Measurements from ENCODE around the gene C16orf87.

Gene C16orf87

GRCh38 chr16:46830417-46830901, 521 bp downstream of the C16orf87 start:
- Histone ChIP-seq H3F3A (ENCODE audit: low read depth) (no peaks in the 10 kb centered on the region), H3K79me2 (ENCODE audit: insufficient read depth, low read length) (peaks cover 51% of the 10 kb centered on the region), H3K4me1 (ENCODE audit: insufficient read depth, low read length, poor library complexity, severe bottlenecking) (peaks cover 37% of the 10 kb centered on the region), H3K9me3 (ENCODE audit: insufficient read depth, low read depth, low read length) (no peaks in the 10 kb centered on the region), H3K36me3 (ENCODE audit: insufficient read depth, low read length) (no peaks in the 10 kb centered on the region), H3K4me2 (ENCODE audit: low read depth, low read length, poor library complexity, severe bottlenecking) (peak overlapping the region; percentile 80), H3K9me2 (replicated peaks; ENCODE audit: low read depth, low read length) (no peaks in the 10 kb centered on the region), H2AFZ (ENCODE audit: low read length) (peak overlapping the region; percentile 91), H3K27me3 (ENCODE audit: insufficient read depth, low read length, poor library complexity, severe bottlenecking) (no peaks in the 10 kb centered on the region), H4K20me1 (ENCODE audit: insufficient read depth, low read length, poor library complexity, severe bottlenecking) (peaks cover 35% of the 10 kb centered on the region), H3K4me3 (ENCODE audit: low read length, poor library complexity, severe bottlenecking) (peak overlapping the region; percentile 93), H3K9ac (ENCODE audit: low read depth, low read length, poor library complexity, severe bottlenecking) (peak overlapping the region; percentile 97)
- TF ChIP-seq EZH2phosphoT487 (IDR thresholded peaks at IDR 0.05; ENCODE audit: borderline replicate concordance) (no peak), CTCF (conservative IDR thresholded peaks at IDR 0.05; ENCODE audit: low read length) (no peak)

- Histone ChIP-seq H3K4me3 (ENCODE audit: low read length, poor library complexity, severe bottlenecking) (peak overlapping the region; percentile 93), H3K4me2 (ENCODE audit: low read depth, low read length, poor library complexity, severe bottlenecking) (peak overlapping the region; percentile 80), H3K79me2 (ENCODE audit: insufficient read depth, low read length) (peaks cover 65% of the 10 kb centered on the region), H3K9ac (ENCODE audit: low read depth, low read length, poor library complexity, severe bottlenecking) (peak overlapping the region; percentile 97), H4K20me1 (ENCODE audit: insufficient read depth, low read length, poor library complexity, severe bottlenecking) (peaks cover 38% of the 10 kb centered on the region), H3K9me3 (ENCODE audit: insufficient read depth, low read depth, low read length) (no peaks in the 10 kb centered on the region), H3K36me3 (ENCODE audit: insufficient read depth, low read length) (no peaks in the 10 kb centered on the region), H3K27me3 (ENCODE audit: insufficient read depth, low read length, poor library complexity, severe bottlenecking) (no peaks in the 10 kb centered on the region), H3K9me2 (replicated peaks; ENCODE audit: low read depth, low read length) (no peaks in the 10 kb centered on the region), H2AFZ (ENCODE audit: low read length) (no peak overlapping the region), H3K4me1 (ENCODE audit: insufficient read depth, low read length, poor library complexity, severe bottlenecking) (peaks cover 45% of the 10 kb centered on the region), H3F3A (ENCODE audit: low read depth) (no peaks in the 10 kb centered on the region)
- TF ChIP-seq EZH2phosphoT487 (IDR thresholded peaks at IDR 0.05; ENCODE audit: borderline replicate concordance), result no peak
- no peak for TF ChIP-seq CTCF (conservative IDR thresholded peaks at IDR 0.05; ENCODE audit: low read length)
Measured at GRCh38 chr16:46828943-46829342, 2.0 kb downstream of the C16orf87 start.

GRCh38 chr16:46828292-46828691, 2.7 kb downstream of the C16orf87 start:
- H3K4me1 ChIP-seq (ENCODE audit: insufficient read depth, low read length, poor library complexity, severe bottlenecking), result peaks cover 51% of the 10 kb centered on the region
- no peaks in the 10 kb centered on the region for H3K9me3 ChIP-seq (ENCODE audit: insufficient read depth, low read depth, low read length)
- peak overlapping the region; percentile 97 for H3K9ac ChIP-seq (ENCODE audit: low read depth, low read length, poor library complexity, severe bottlenecking)
- H3K4me3 ChIP-seq (ENCODE audit: low read length, poor library complexity, severe bottlenecking), result peak overlapping the region; percentile 93
- H3K36me3 ChIP-seq (ENCODE audit: insufficient read depth, low read length), result no peaks in the 10 kb centered on the region
- no peaks in the 10 kb centered on the region for H3F3A ChIP-seq (ENCODE audit: low read depth)
- TF ChIP-seq EZH2phosphoT487 (IDR thresholded peaks at IDR 0.05; ENCODE audit: borderline replicate concordance) (no peak), CTCF (conservative IDR thresholded peaks at IDR 0.05; ENCODE audit: low read length) (no peak)
- no peak overlapping the region for H2AFZ ChIP-seq (ENCODE audit: low read length)
- no peaks in the 10 kb centered on the region for H3K27me3 ChIP-seq (ENCODE audit: insufficient read depth, low read length, poor library complexity, severe bottlenecking)
- no peaks in the 10 kb centered on the region for H3K9me2 ChIP-seq (replicated peaks; ENCODE audit: low read depth, low read length)
- peaks cover 71% of the 10 kb centered on the region for H3K79me2 ChIP-seq (ENCODE audit: insufficient read depth, low read length)
- peak overlapping the region; percentile 80 for H3K4me2 ChIP-seq (ENCODE audit: low read depth, low read length, poor library complexity, severe bottlenecking)
- peaks cover 43% of the 10 kb centered on the region for H4K20me1 ChIP-seq (ENCODE audit: insufficient read depth, low read length, poor library complexity, severe bottlenecking)
